ENCODE results near the gene IFT43.

GRCh38 chr14:76065519-76065918 is 80.0 kb downstream of the IFT43 start:
- no peak for TF ChIP-seq POLR2AphosphoS5 (IDR thresholded peaks at IDR 0.05; ENCODE audit: low read depth, low read length)
- TF ChIP-seq CTCF (IDR thresholded peaks at IDR 0.05), result no peak

Data from Panc1 (cell line).